Natural killer cell (primary cell): ENCODE results near the gene KIAA1328. TPM values are rescaled to one million over a fixed set of nuclear protein-coding genes. Genes with fewer than 3 reads are reported as not detected.

Experiments used
- ATAC-seq, 3 donors: fragments of 150-1000 bp in 2 of 3; fragments of 200-7000 bp in 1 of 3; cut with Tn5 transposase; 1 replicate in 1 of 3; 2 replicates in 2 of 3; pipeline ENCODE4 v1.10.0; 2021; ENCODE audit warnings: mild to moderate bottlenecking in 2 of 3, moderate library complexity in 2 of 3
- DNase-seq, 2 donors: peaks; one replicate each; pipeline versions ENCODE4 v3.0.0 to v3.0.0-alpha.2; 2013 to 2021; ENCODE audit warnings: mixed read lengths in 1 of 2
- H3K27ac ChIP-seq: one replicate; pipeline ENCODE4 v1.5.1; 2013; ENCODE audit warnings: mild to moderate bottlenecking, low read length
- H3K27me3 ChIP-seq: one replicate; pipeline ENCODE4 v1.6.1; 2013; ENCODE audit warnings: low read length; ENCODE audit not compliant: control insufficient read depth, insufficient read depth
- H3K36me3 ChIP-seq: one replicate; pipeline ENCODE4 v1.6.1; 2013; ENCODE audit warnings: low read length; ENCODE audit not compliant: control insufficient read depth, insufficient read depth
- H3K4me1 ChIP-seq: one replicate; pipeline ENCODE4 v1.6.1; 2013; ENCODE audit warnings: low read length; ENCODE audit not compliant: control insufficient read depth, insufficient read depth
- H3K4me3 ChIP-seq: one replicate; pipeline ENCODE4 v1.5.1; 2013; ENCODE audit warnings: low read length
- H3K9me3 ChIP-seq: one replicate; pipeline ENCODE4 v1.6.1; 2013; ENCODE audit warnings: low read length; ENCODE audit not compliant: control insufficient read depth, insufficient read depth
- H3K27ac Mint-ChIP-seq, 2 donors: one replicate each; pipeline ENCODE4 v1.8.0; 2022; ENCODE audit warnings: mild to moderate bottlenecking in 2 of 2, mixed read lengths in 2 of 2, moderate library complexity in 1 of 2
- H3K27me3 Mint-ChIP-seq, 2 donors: one replicate each; pipeline ENCODE4 v1.8.0; 2022; ENCODE audit warnings: low read depth in 2 of 2, mixed read lengths in 2 of 2
- H3K36me3 Mint-ChIP-seq: one replicate; pipeline ENCODE4 v1.8.0; 2022; ENCODE audit warnings: mixed read lengths
- H3K4me1 Mint-ChIP-seq, 2 donors: one replicate each; pipeline ENCODE4 v1.8.0; 2022; ENCODE audit warnings: mixed read lengths in 2 of 2
- H3K4me3 Mint-ChIP-seq: one replicate; pipeline ENCODE4 v1.8.0; 2022; ENCODE audit warnings: mild to moderate bottlenecking, moderate library complexity, mixed read lengths
- H3K9me3 Mint-ChIP-seq, 2 donors: one replicate each; pipeline ENCODE4 v1.8.0; 2022; ENCODE audit warnings: mixed read lengths in 2 of 2
- CTCF ChIP-seq: fragments of 200-600 bp; IDR thresholded peaks from one replicate; pipeline ENCODE4 v1.8.0; 2022; ENCODE audit warnings: antibody characterized with exemption
- WGBS: methylation state at CpG from one replicate; pipeline ENCODE4 v1.1.7; 2013; ENCODE audit warnings: missing lambda C conversion rate; ENCODE audit not compliant: insufficient coverage; 5-methylcytosine and 5-hydroxymethylcytosine counted together
- intact Hi-C: fragments of 100-400 bp; cut with micrococcal nuclease; formaldehyde crosslinking; loops from one replicate; pipeline ENCODE4 v1.14.2; 2022
- total RNA-seq, 4 donors: library from RNA; stranded (reverse); fragments of 120-200 nt in 1 of 4; gene quantifications; one replicate each; pipeline versions ENCODE4 v1.2.3 to v1.2.4, GENCODE V29; 2013 to 2022

Gene KIAA1328
- total RNA-seq, 3 donors from 2014 or later (not counting 1 experiment from before 2014, with no cell fraction given), result 12.3 to 14.3 (median 13.2) TPM

GRCh38 chr18:36912887-36913286, 84.0 kb downstream of the KIAA1328 start:
- Histone ChIP-seq H3K27ac (no peak overlapping the region), H3K9me3 (no peaks in the 10 kb centered on the region), H3K4me3 (no peak overlapping the region), H3K4me1 (peaks cover 5% of the 10 kb centered on the region), H3K36me3 (no peaks in the 10 kb centered on the region), H3K27me3 (no peaks in the 10 kb centered on the region)
- Mint-ChIP-seq H3K27ac (peak overlapping the region in 1 of 2 donors; percentile 72), H3K9me3 (no peaks in the 10 kb centered on the region), H3K4me1 (peaks cover 21 to 22% of the 10 kb centered on the region in 2 donors), H3K4me3 (no peak overlapping the region), H3K27me3 (no peaks in the 10 kb centered on the region), H3K36me3 (no peaks in the 10 kb centered on the region)
- ATAC-seq (no peak), DNase-seq (no peak)
- WGBS, result 11% methylated on average over 1 of the region's 1 CpG
- TF ChIP-seq CTCF, result no peak
- intact Hi-C loops, result no loop called here

DNA sequence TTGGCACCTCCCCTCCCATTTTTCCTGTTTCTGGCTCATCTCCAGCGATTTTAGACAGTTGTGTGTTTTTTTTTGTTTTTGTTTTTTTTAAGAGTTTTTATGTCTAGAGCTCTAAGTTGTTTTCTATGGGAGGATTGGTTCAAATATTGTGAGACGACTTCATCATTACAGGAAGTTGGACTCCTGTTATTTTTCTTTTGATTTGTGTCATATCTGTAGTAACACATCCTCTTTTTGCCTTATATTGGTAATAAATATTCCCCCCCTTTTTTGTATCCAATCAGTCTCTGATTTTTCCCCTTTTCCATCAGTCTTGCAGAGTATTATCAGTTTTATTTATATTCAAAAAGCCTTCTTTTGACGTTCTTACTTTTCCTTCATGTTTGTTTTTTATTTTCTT, 89.0 kb downstream of the KIAA1328 start:
- Histone ChIP-seq H3K4me3 (no peak overlapping the region), H3K9me3 (no peaks in the 10 kb centered on the region), H3K4me1 (peaks cover 3% of the 10 kb centered on the region), H3K27me3 (no peaks in the 10 kb centered on the region), H3K36me3 (no peaks in the 10 kb centered on the region), H3K27ac (no peak overlapping the region)
- DNase-seq (no peak), ATAC-seq (no peak)
- H3K4me1 Mint-ChIP-seq, result peaks cover 11 to 13% of the 10 kb centered on the region in 2 donors
- TF ChIP-seq CTCF, result no peak
- no peak overlapping the region for H3K27ac Mint-ChIP-seq
- no peaks in the 10 kb centered on the region for H3K27me3 Mint-ChIP-seq
- H3K9me3 Mint-ChIP-seq, result no peaks in the 10 kb centered on the region
- WGBS, result no CpG with 5 or more reads among the region's 3 CpGs
- H3K4me3 Mint-ChIP-seq, result no peak overlapping the region
- H3K36me3 Mint-ChIP-seq, result no peaks in the 10 kb centered on the region
- intact Hi-C loops, result no loop called here

GRCh38 chr18:36929601-36930000, 100.7 kb downstream of the KIAA1328 start:
- no peaks in the 10 kb centered on the region for H3K27me3 Mint-ChIP-seq

More at GRCh38 chr18:36929601-36930000, 100.7 kb downstream of the KIAA1328 start:
- Histone ChIP-seq H3K36me3 (no peaks in the 10 kb centered on the region), H3K27me3 (no peaks in the 10 kb centered on the region), H3K4me1 (no peaks in the 10 kb centered on the region), H3K4me3 (no peak overlapping the region), H3K27ac (no peak overlapping the region), H3K9me3 (no peaks in the 10 kb centered on the region)
- no peak for TF ChIP-seq CTCF
- H3K27ac Mint-ChIP-seq, result no peak overlapping the region
- DNase-seq (no peak), ATAC-seq (no peak)
- H3K4me3 Mint-ChIP-seq, result no peak overlapping the region
- H3K4me1 Mint-ChIP-seq, result no peaks in the 10 kb centered on the region
- no peaks in the 10 kb centered on the region for H3K9me3 Mint-ChIP-seq
- WGBS, result 94% methylated on average over 2 of the region's 2 CpGs
- intact Hi-C loops, result no loop called here
- no peaks in the 10 kb centered on the region for H3K36me3 Mint-ChIP-seq
